H1 (cell line): ENCODE measurements around the gene COL4A3. TPM values are rescaled to one million over a fixed set of nuclear protein-coding genes. Genes with fewer than 3 reads are reported as not detected.
A peak's percentile ranks its signal among the peaks of the same experiment; 100 is the strongest.

Experiments
- CTCF ChIA-PET: fragments of 300-600 bp; sonication (Branson Sonifier 250); formaldehyde crosslinking; loops from one replicate; lab custom pipeline; 2021; ENCODE audit not compliant: partially characterized antibody; lab: Charles Lee
- POLR2A ChIA-PET: fragments of 300-600 bp; sonication (Branson Sonifier 250); formaldehyde crosslinking; loops from one replicate; lab custom pipeline; 2021; ENCODE audit warnings: inconsistent platforms; ENCODE audit not compliant: partially characterized antibody; lab: Charles Lee
- DNase-seq, 2 experiments: peaks; one replicate each; pipeline versions ENCODE4 v3.0.0 to v3.0.0-alpha.2; 2010 to 2022; ENCODE audit warnings: low spot score in 2 of 2, low read depth in 1 of 2, mixed read lengths in 1 of 2
- FAIRE-seq: peaks from 2 replicates; lab custom pipeline; 2011; peaks lifted over from hg19 to GRCh38; lab: Jason Lieb, UNC
- H2AFZ ChIP-seq: 2 replicates; pipeline ENCODE4 v1.8.1; 2012; ENCODE audit warnings: low read length, inconsistent platforms
- H2AK5ac ChIP-seq: 2 replicates; pipeline ENCODE4 v1.6.1; 2013; ENCODE audit warnings: low read depth, low read length
- H2BK120ac ChIP-seq: replicated peaks from 2 replicates; pipeline ENCODE3; 2013; ENCODE audit warnings: low read depth, low read length, inconsistent platforms
- H2BK12ac ChIP-seq: 2 replicates; pipeline ENCODE4 v1.6.1; 2013; ENCODE audit warnings: low read depth, low read length
- H2BK15ac ChIP-seq: 2 replicates; pipeline ENCODE4 v1.6.1; 2013; ENCODE audit warnings: low read length
- H2BK20ac ChIP-seq: 2 replicates; pipeline ENCODE4 v1.6.1; 2013; ENCODE audit warnings: low read length
- H2BK5ac ChIP-seq: 2 replicates; pipeline ENCODE4 v1.6.1; 2013; ENCODE audit warnings: low read depth, low read length
- H3K14ac ChIP-seq: 2 replicates; pipeline ENCODE4 v1.6.1; 2013; ENCODE audit warnings: inconsistent platforms; ENCODE audit not compliant: insufficient read length
- H3K18ac ChIP-seq: 2 replicates; pipeline ENCODE4 v1.6.1; 2013; ENCODE audit warnings: low read length; ENCODE audit errors: extremely low read depth
- H3K23ac ChIP-seq: 2 replicates; pipeline ENCODE4 v1.6.1; 2013; ENCODE audit warnings: inconsistent platforms; ENCODE audit not compliant: insufficient read length
- H3K23me2 ChIP-seq: 2 replicates; pipeline ENCODE4 v1.6.1; 2013; ENCODE audit warnings: low read depth, low read length
- H3K27ac ChIP-seq: 2 replicates; pipeline ENCODE4 v1.6.1; 2011; ENCODE audit warnings: low read depth, low read length, inconsistent platforms
- H3K27me3 ChIP-seq, 4 experiments: replicated peaks in 1 of 4; 1 replicate in 1 of 4; 2 replicates in 3 of 4; pipeline versions ENCODE4 v1.6.1 to v1.8.1; 2011 to 2013; ENCODE audit warnings: low read length in 3 of 4, mild to moderate bottlenecking in 3 of 4, inconsistent platforms in 2 of 4, mixed read lengths in 2 of 4, moderate library complexity in 1 of 4; ENCODE audit not compliant: control insufficient read depth in 3 of 4, insufficient read depth in 3 of 4; ENCODE audit errors: extremely low read depth in 1 of 4
- H3K36me3 ChIP-seq, 4 experiments: 2 replicates each; pipeline versions ENCODE4 v1.6.1 to v1.8.1; 2011 to 2013; ENCODE audit warnings: mild to moderate bottlenecking in 4 of 4, low read length in 3 of 4, moderate library complexity in 2 of 4, control low read depth in 1 of 4, inconsistent platforms in 1 of 4; ENCODE audit not compliant: insufficient read depth in 4 of 4, control insufficient read depth in 2 of 4
- H3K4ac ChIP-seq: replicated peaks from 2 replicates; pipeline ENCODE3; 2013; ENCODE audit warnings: low read length, low read depth, mixed read lengths, inconsistent platforms; ENCODE audit not compliant: insufficient read length
- H3K4me1 ChIP-seq, 4 experiments: replicated peaks in 1 of 4; 1 replicate in 1 of 4; 2 replicates in 3 of 4; pipeline versions ENCODE4 v1.6.1 to v1.8.1; 2011 to 2013; ENCODE audit warnings: low read length in 3 of 4, inconsistent platforms in 2 of 4, mixed read lengths in 1 of 4; ENCODE audit not compliant: insufficient read depth in 4 of 4, control insufficient read depth in 3 of 4
- H3K4me2 ChIP-seq, 2 experiments: 2 replicates each; pipeline versions ENCODE4 v1.6.1 to v1.8.1; 2011 to 2013; ENCODE audit warnings: low read depth in 2 of 2, low read length in 2 of 2, control low read depth in 1 of 2, inconsistent platforms in 1 of 2, mild to moderate bottlenecking in 1 of 2; ENCODE audit not compliant: insufficient read depth in 1 of 2
- H3K4me3 ChIP-seq, 4 experiments: fragments of 200-600, 300-600 bp in 1 of 4; sonication (generic), shearing (Covaris generic), sonication (Bioruptor Twin) in 1 of 4; 2 replicates each; pipeline versions ENCODE4 v1.5.1 to v1.8.1; 2011 to 2016; ENCODE audit warnings: low read length in 4 of 4, low read depth in 3 of 4, control low read depth in 2 of 4, inconsistent platforms in 2 of 4, mild to moderate bottlenecking in 2 of 4, mixed read lengths in 1 of 4, moderate library complexity in 1 of 4; ENCODE audit not compliant: insufficient read depth in 2 of 4; ENCODE audit errors: extremely low read depth in 1 of 4
- H3K56ac ChIP-seq: replicated peaks from 2 replicates; pipeline ENCODE3; 2013; ENCODE audit warnings: low read depth, mild to moderate bottlenecking, mixed read lengths, low read length, inconsistent platforms; ENCODE audit not compliant: insufficient read length
- H3K79me1 ChIP-seq: 2 replicates; pipeline ENCODE4 v1.6.1; 2013; ENCODE audit warnings: low read depth, low read length, control low read depth
- H3K79me2 ChIP-seq, 2 experiments: 2 replicates each; pipeline versions ENCODE4 v1.6.1 to v1.8.1; 2012 to 2013; ENCODE audit warnings: low read length in 2 of 2, mild to moderate bottlenecking in 2 of 2, inconsistent platforms in 1 of 2; ENCODE audit not compliant: insufficient read depth in 2 of 2, control insufficient read depth in 1 of 2
- H3K9ac ChIP-seq, 4 experiments: replicated peaks in 1 of 4; 1 replicate in 1 of 4; 2 replicates in 3 of 4; pipeline versions ENCODE4 v1.6.1 to v1.8.1; 2011 to 2013; ENCODE audit warnings: low read depth in 3 of 4, low read length in 3 of 4, control low read depth in 2 of 4, mild to moderate bottlenecking in 2 of 4, moderate library complexity in 2 of 4, inconsistent platforms in 1 of 4; ENCODE audit errors: extremely low read depth in 1 of 4
- H3K9me3 ChIP-seq, 2 experiments: 2 replicates each; pipeline versions ENCODE4 v1.6.1 to v1.8.1; 2012 to 2013; ENCODE audit warnings: mild to moderate bottlenecking in 2 of 2, moderate library complexity in 2 of 2, control low read depth in 1 of 2, inconsistent platforms in 1 of 2, low read depth in 1 of 2, low read length in 1 of 2, mixed read lengths in 1 of 2; ENCODE audit not compliant: insufficient read depth in 2 of 2
- H4K20me1 ChIP-seq, 2 experiments: replicated peaks in 1 of 2; 2 replicates each; pipeline versions ENCODE3 to v1.8.1; 2011 to 2013; ENCODE audit warnings: inconsistent platforms in 2 of 2, low read length in 2 of 2, mild to moderate bottlenecking in 1 of 2; ENCODE audit not compliant: insufficient read depth in 2 of 2, control insufficient read depth in 1 of 2
- H4K5ac ChIP-seq: 2 replicates; pipeline ENCODE4 v1.6.1; 2013; ENCODE audit warnings: low read length, low read depth, mixed read lengths, inconsistent platforms; ENCODE audit not compliant: insufficient read length
- H4K8ac ChIP-seq: 2 replicates; pipeline ENCODE4 v1.8.0; 2013; ENCODE audit warnings: mild to moderate bottlenecking, moderate library complexity, low read length, inconsistent platforms; ENCODE audit not compliant: insufficient read depth; ENCODE audit errors: extremely low read depth
- H4K91ac ChIP-seq: replicated peaks from 2 replicates; pipeline ENCODE3; 2013; ENCODE audit warnings: low read length, mixed read lengths, inconsistent platforms; ENCODE audit not compliant: insufficient read length
- BRCA1 ChIP-seq: IDR thresholded peaks from 2 replicates; pipeline ENCODE4 v1.6.1; 2012; ENCODE audit warnings: low read depth, low read length, improper control_type of control experiment
- CEBPB ChIP-seq: IDR thresholded peaks from 2 replicates; pipeline ENCODE4 v1.6.1; 2012; ENCODE audit warnings: low read depth, low read length
- RFX5 ChIP-seq: IDR thresholded peaks from 2 replicates; pipeline ENCODE4 v1.6.1; 2011; ENCODE audit warnings: low read depth, low read length, improper control_type of control experiment, borderline replicate concordance
- SP4 ChIP-seq: IDR thresholded peaks from 2 replicates; pipeline ENCODE4 v1.6.1; 2012; ENCODE audit warnings: low read length, inconsistent platforms
- USF2 ChIP-seq: IDR thresholded peaks from 2 replicates; pipeline ENCODE4 v1.6.1; 2011; ENCODE audit warnings: low read length, improper control_type of control experiment
- WGBS, 2 experiments: shearing (Covaris generic) in 1 of 2; methylation state at CpG; one replicate each; pipeline versions ENCODE4 v1.1.6 to v1.1.7; 2013 to 2015; ENCODE audit warnings: low lambda C conversion rate in 2 of 2, mixed read lengths in 2 of 2, inconsistent platforms in 1 of 2, low coverage in 1 of 2, missing lambda C conversion rate in 1 of 2; ENCODE audit not compliant: insufficient replicate concordance in 2 of 2, insufficient coverage in 1 of 2, insufficient read length in 1 of 2; ENCODE audit errors: extremely low coverage in 1 of 2, missing lambda C conversion rate in 1 of 2; 5-methylcytosine and 5-hydroxymethylcytosine counted together
- polyA plus RNA-seq, 7 experiments: library from polyadenylated mRNA; depleted of rRNA in 3 of 7; stranded (reverse) in 5 of 7; unstranded in 2 of 7; fragments of >200 nt in 5 of 7; fragments of 200-250 nt in 2 of 7; gene quantifications; 1 replicate in 5 of 7; 2 replicates in 1 of 7; 4 replicates in 1 of 7; pipeline versions ENCODE4 v1.2.1 to v1.2.3, GENCODE V29; 2011 to 2013; ENCODE audit warnings: missing spikeins in 2 of 7, mixed read lengths in 2 of 7
- total RNA-seq: library from RNA; stranded (reverse); fragmentation: NEBNext Ultra II Directional; extraction: Animal tissue kit (Norgen Biotek cat#: 25700); gene quantifications from 2 replicates; pipeline ENCODE4 v1.2.1, GENCODE V29; 2021

COL4A3 gene
- total and polyA plus RNA-seq, 2 of the 8 experiments (the other 6 are each of a cell fraction or from before 2014, with no cell fraction given): 0.12 to 0.17 TPM

GRCh38 chr2:227185615-227186232 is 21.3 kb downstream of the COL4A3 start:
- Histone ChIP-seq H3K4me3 (no peak overlapping the region), H3K9ac (no peak overlapping the region), H2BK12ac (0 out of 2 replicates have a peak overlapping the region, but pooled peaks have one; percentile 28), H3K23ac (no peak overlapping the region), H4K20me1 (no peaks in the 10 kb centered on the region), H3K9me3 (no peaks in the 10 kb centered on the region), H3K14ac (no peak overlapping the region), H2AFZ (no peak overlapping the region), H2BK5ac (0 out of 2 replicates have a peak overlapping the region, but pooled peaks have one; percentile 37), H2BK15ac (no peak overlapping the region), H3K23me2 (no peaks in the 10 kb centered on the region), H3K36me3 (no peaks in the 10 kb centered on the region), H3K79me2 (no peaks in the 10 kb centered on the region), H2BK120ac (no peak overlapping the region), H3K56ac (no peak overlapping the region), H4K5ac (no peak overlapping the region), H2AK5ac (no peak overlapping the region), H3K4me2 (peak overlapping the region; percentile 32 to 40; a peak in 3 of 4 replicates), H3K79me1 (no peaks in the 10 kb centered on the region), H3K27me3 (no peaks in the 10 kb centered on the region; a peak in 1 of 7 replicates), H4K8ac (no peak overlapping the region), H3K4ac (no peak overlapping the region), H3K18ac (peak overlapping the region; percentile 3; the same call in 1 of the 2 replicates), H4K91ac (no peak overlapping the region), H3K27ac (no peak overlapping the region), H2BK20ac (no peak overlapping the region), H3K4me1 (peaks cover 2 to 10% (median 4%) of the 10 kb centered on the region in 4 experiments; a peak in 6 of 7 replicates)
- FAIRE-seq (no peak), DNase-seq (no peak)
- ChIA-PET POLR2A (interaction anchor here (0.6 kb wide), 1 partner anchor 368 kb away, joined by 4 read pairs; no protein-coding TSS in a partner anchor), CTCF (interaction anchor here (1.5 kb wide), 1 partner anchor 23 kb away, joined by 3 read pairs; no protein-coding TSS in a partner anchor)
- TF ChIP-seq CEBPB (no peak), SP4 (no peak), RFX5 (no peak), USF2 (no peak), BRCA1 (no peak)
- 85% methylated on average over 6 of the region's 6 CpGs; no CpG with 5 or more reads in 1 of the 2 experiments for WGBS, 2 experiments
